Liver (tissue), 9 donors: ENCODE data around the gene COL9A3. TPM values are rescaled to one million over a fixed set of nuclear protein-coding genes. Genes with fewer than 3 reads are reported as not detected.

ENCODE experiments used
- DNase-seq: peaks from one replicate; pipeline ENCODE4 v3.0.0-alpha.2; 2017; ENCODE audit warnings: low spot score
- H3K27ac ChIP-seq, 2 donors: one replicate each; pipeline ENCODE4 v1.7.0; 2013; ENCODE audit warnings: inconsistent platforms in 2 of 2, low read length in 2 of 2, control low read depth in 1 of 2, low read depth in 1 of 2, mild to moderate bottlenecking in 1 of 2
- H3K27me3 ChIP-seq, 4 donors: one replicate each; pipeline versions ENCODE4 v1.6.1 to v1.7.0; 2013; ENCODE audit warnings: low read length in 3 of 4, inconsistent platforms in 1 of 4, mild to moderate bottlenecking in 1 of 4, moderate library complexity in 1 of 4; ENCODE audit not compliant: control insufficient read depth in 4 of 4, insufficient read depth in 4 of 4
- H3K36me3 ChIP-seq, 4 donors: one replicate each; pipeline versions ENCODE4 v1.6.1 to v1.7.0; 2013; ENCODE audit warnings: low read length in 3 of 4, mild to moderate bottlenecking in 3 of 4, low read depth in 1 of 4, moderate library complexity in 1 of 4; ENCODE audit not compliant: control insufficient read depth in 4 of 4, insufficient read depth in 3 of 4
- H3K4me1 ChIP-seq, 4 donors: one replicate each; pipeline versions ENCODE4 v1.6.1 to v1.7.0; 2013; ENCODE audit warnings: low read length in 3 of 4, mild to moderate bottlenecking in 3 of 4, moderate library complexity in 1 of 4; ENCODE audit not compliant: control insufficient read depth in 4 of 4, insufficient read depth in 4 of 4
- H3K4me3 ChIP-seq, 3 donors: one replicate each; pipeline versions ENCODE4 v1.6.1 to v1.7.0; 2013; ENCODE audit warnings: low read length in 3 of 3, control low read depth in 1 of 3, low read depth in 1 of 3, mild to moderate bottlenecking in 1 of 3
- H3K9ac ChIP-seq, 2 donors: one replicate each; pipeline ENCODE4 v1.7.0; 2013; ENCODE audit warnings: low read length in 2 of 2, mild to moderate bottlenecking in 2 of 2, moderate library complexity in 2 of 2, control low read depth in 1 of 2, low read depth in 1 of 2
- H3K9me3 ChIP-seq, 4 donors: one replicate each; pipeline versions ENCODE4 v1.6.1 to v1.7.0; 2013; ENCODE audit warnings: low read length in 3 of 4; ENCODE audit not compliant: control insufficient read depth in 4 of 4
- ATF3 ChIP-seq: IDR thresholded peaks from 2 replicates; pipeline ENCODE4 v1.6.1; 2016; ENCODE audit warnings: antibody characterized with exemption
- EGR1 ChIP-seq, 2 donors: IDR thresholded peaks; 2 replicates each; pipeline ENCODE4 v1.6.1; 2016 to 2018; ENCODE audit warnings: antibody characterized with exemption in 2 of 2, low read depth in 2 of 2
- FOXA2 ChIP-seq: IDR thresholded peaks from 2 replicates; pipeline ENCODE4 v1.6.1; 2016; ENCODE audit warnings: antibody characterized with exemption
- HNF4A ChIP-seq, 2 donors: conservative IDR thresholded peaks; 2 replicates each; pipeline ENCODE4 v1.6.1; 2016; ENCODE audit warnings: antibody characterized with exemption in 2 of 2, mild to moderate bottlenecking in 2 of 2
- NR2F2 ChIP-seq: IDR thresholded peaks from 2 replicates; pipeline ENCODE4 v1.6.1; 2016; ENCODE audit warnings: antibody characterized with exemption
- RAD21 ChIP-seq, 2 donors: IDR thresholded peaks; 2 replicates each; pipeline ENCODE4 v1.6.1; 2016; ENCODE audit warnings: antibody characterized with exemption in 2 of 2, mild to moderate bottlenecking in 2 of 2
- REST ChIP-seq: IDR thresholded peaks from 2 replicates; pipeline ENCODE4 v1.6.1; 2016; ENCODE audit warnings: antibody characterized with exemption, mild to moderate bottlenecking
- SP1 ChIP-seq: IDR thresholded peaks from 2 replicates; pipeline ENCODE4 v1.6.1; 2018; ENCODE audit warnings: antibody characterized with exemption, mild to moderate bottlenecking
- TAF1 ChIP-seq: conservative IDR thresholded peaks from 2 replicates; pipeline ENCODE4 v1.6.1; 2016; ENCODE audit warnings: antibody characterized with exemption, mild to moderate bottlenecking
- YY1 ChIP-seq: IDR thresholded peaks from 2 replicates; pipeline ENCODE4 v1.6.1; 2016; ENCODE audit warnings: antibody characterized with exemption, mild to moderate bottlenecking
- WGBS: extraction: QIAGEN DNeasy Blood & Tissue Kit; methylation state at CpG from one replicate; pipeline ENCODE4 v1.1.7; 2013; 5-methylcytosine and 5-hydroxymethylcytosine counted together
- polyA plus RNA-seq, 2 donors: library from polyadenylated mRNA; stranded (reverse) in 1 of 2; unstranded in 1 of 2; fragments of 200-250 nt in 1 of 2; fragments of >200 nt in 1 of 2; fragmentation: Nextera tagmentation in 1 of 2; extraction: Ambion mirVana in 1 of 2; gene quantifications; one replicate each; pipeline versions ENCODE4 v1.2.1 to v1.2.3, GENCODE V29; 2013 to 2015
- total RNA-seq, 2 donors: library from RNA; depleted of rRNA; stranded (reverse); fragments of >200 nt; gene quantifications; one replicate each; pipeline ENCODE4 v1.2.3, GENCODE V29; 2014
- TF ChIP-seq, protein P1 (sequence below): IDR thresholded peaks from 2 replicates; pipeline ENCODE4 v1.6.1; 2016; ENCODE audit warnings: antibody characterized with exemption
- TF ChIP-seq, protein P2 (sequence below): fragments of 150-350 bp; IDR thresholded peaks from 2 replicates; pipeline ENCODE4 v1.5.1; 2017; ENCODE audit warnings: improper control_type of control experiment, low read depth, low read length; ENCODE audit not compliant: missing input control
- donor health status: healthy.
- donor health status: healthy.
- donor health status: healthy.
- donor health status: healthy.
- donor health status: healthy.

Gene COL9A3
- total and polyA plus RNA-seq, 4 donors = 0.92 to 2.0 (median 1.1) TPM

DNA sequence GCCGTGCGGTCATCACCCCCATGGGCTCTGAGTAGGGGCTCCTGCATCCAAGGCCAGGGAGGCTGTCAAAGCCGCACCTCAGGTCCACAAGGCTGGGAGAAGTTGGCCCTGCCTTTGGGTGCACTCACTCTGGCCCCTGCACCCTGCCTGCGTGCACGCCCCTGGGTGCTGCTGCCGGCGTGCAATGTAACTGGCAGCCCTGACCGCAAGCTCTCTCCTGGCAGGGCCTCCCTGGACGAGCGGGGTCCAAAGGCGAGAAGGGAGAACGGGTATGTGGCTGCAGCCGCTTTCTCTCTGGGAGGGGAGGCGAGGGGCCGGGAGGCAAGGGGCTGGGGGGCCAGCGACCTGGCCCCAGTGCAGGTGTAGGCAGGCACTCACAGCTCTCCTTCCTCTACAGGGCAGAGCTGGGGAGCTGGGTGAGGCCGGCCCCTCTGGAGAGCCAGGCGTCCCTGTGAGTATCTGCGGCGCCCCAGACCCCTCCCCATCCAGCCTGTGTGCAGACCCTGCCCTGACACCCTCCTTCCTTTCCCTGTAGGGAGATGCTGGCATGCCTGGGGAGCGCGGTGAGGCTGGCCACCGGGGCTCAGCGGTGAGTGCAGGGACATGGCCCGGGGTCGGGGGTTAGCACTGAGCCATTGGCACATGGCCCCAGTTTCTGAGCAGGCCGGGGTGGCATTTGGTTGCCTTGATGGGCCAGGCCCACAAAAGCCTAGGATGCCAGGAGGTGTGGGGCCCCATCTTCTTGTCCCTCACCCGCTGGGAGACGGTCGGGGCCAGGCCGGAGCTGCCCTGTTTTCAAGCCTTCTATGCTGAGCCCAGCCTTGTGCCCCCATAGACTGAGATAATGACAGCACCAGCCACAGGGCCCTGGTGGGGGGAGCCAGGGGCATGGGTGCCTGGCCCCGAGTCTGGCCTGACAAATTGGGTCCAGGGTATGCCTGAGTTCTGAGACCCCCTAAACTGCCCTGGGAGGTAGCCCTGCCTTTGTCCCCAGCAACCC lies 12.7 kb downstream of the COL9A3 start:
- Histone ChIP-seq H3K36me3 (no peaks in the 10 kb centered on the region), H3K27me3 (no peaks in the 10 kb centered on the region), H3K9ac (no peak overlapping the region), H3K9me3 (no peaks in the 10 kb centered on the region), H3K4me3 (no peak overlapping the region), H3K27ac (no peak overlapping the region), H3K4me1 (peaks cover 11 to 35% (median 25%) of the 10 kb centered on the region in 4 donors)
- TF ChIP-seq FOXA2 = no peak
- TF ChIP-seq, protein P1, sequence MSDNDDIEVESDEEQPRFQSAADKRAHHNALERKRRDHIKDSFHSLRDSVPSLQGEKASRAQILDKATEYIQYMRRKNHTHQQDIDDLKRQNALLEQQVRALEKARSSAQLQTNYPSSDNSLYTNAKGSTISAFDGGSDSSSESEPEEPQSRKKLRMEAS = no peak
- no peak for TF ChIP-seq ATF3
- TF ChIP-seq HNF4A (conservative IDR thresholded peaks at IDR 0.05) = no peak
- TF ChIP-seq SP1 = no peak
- TF ChIP-seq, protein P2, sequence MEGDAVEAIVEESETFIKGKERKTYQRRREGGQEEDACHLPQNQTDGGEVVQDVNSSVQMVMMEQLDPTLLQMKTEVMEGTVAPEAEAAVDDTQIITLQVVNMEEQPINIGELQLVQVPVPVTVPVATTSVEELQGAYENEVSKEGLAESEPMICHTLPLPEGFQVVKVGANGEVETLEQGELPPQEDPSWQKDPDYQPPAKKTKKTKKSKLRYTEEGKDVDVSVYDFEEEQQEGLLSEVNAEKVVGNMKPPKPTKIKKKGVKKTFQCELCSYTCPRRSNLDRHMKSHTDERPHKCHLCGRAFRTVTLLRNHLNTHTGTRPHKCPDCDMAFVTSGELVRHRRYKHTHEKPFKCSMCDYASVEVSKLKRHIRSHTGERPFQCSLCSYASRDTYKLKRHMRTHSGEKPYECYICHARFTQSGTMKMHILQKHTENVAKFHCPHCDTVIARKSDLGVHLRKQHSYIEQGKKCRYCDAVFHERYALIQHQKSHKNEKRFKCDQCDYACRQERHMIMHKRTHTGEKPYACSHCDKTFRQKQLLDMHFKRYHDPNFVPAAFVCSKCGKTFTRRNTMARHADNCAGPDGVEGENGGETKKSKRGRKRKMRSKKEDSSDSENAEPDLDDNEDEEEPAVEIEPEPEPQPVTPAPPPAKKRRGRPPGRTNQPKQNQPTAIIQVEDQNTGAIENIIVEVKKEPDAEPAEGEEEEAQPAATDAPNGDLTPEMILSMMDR = no peak
- DNase-seq = no peak
- WGBS = 95% methylated on average over 32 of the region's 32 CpGs

DNA sequence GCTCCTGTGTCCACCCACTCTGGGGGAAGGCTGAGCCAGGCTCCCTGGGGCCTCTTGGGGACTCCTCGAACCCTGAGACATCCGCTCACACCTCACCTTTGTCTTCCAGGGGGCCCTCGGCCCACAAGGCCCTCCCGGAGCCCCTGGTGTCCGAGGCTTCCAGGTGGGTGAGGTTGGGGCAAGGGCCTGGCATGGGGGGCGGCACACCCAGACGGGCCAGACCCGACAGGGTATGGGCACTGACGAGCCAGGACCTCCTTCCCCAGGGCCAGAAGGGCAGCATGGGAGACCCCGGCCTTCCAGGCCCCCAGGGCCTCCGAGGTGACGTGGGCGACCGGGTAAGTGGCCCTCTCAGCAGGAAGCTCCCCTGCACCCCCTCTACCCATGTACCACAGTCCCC lies 13.4 kb downstream of the COL9A3 start:
- Histone ChIP-seq H3K27me3 (no peaks in the 10 kb centered on the region), H3K9ac (no peak overlapping the region), H3K9me3 (no peaks in the 10 kb centered on the region), H3K27ac (no peak overlapping the region), H3K36me3 (no peaks in the 10 kb centered on the region), H3K4me1 (peaks cover 11 to 30% (median 21%) of the 10 kb centered on the region in 4 donors), H3K4me3 (no peak overlapping the region)
- DNase-seq = no peak
- TF ChIP-seq NR2F2 (no peak), YY1 (no peak), FOXA2 (no peak), REST (no peak), EGR1 (IDR thresholded peaks at IDR 0.05; ENCODE audit: low read depth in 2 of 2) (no peak), RAD21 (IDR thresholded peaks at IDR 0.05) (no peak), SP1 (no peak), TAF1 (no peak)
- TF ChIP-seq, protein P2 = no peak
- WGBS = 94% methylated on average over 14 of the region's 14 CpGs
